Progenitor cell of endocrine pancreas (in vitro differentiated cells): ENCODE measurements around the gene CORO6. TPM values are rescaled to one million over a fixed set of nuclear protein-coding genes. Genes with fewer than 3 reads are reported as not detected.
"Not testable (repeated sequence)": the region's sequence is repeated elsewhere in the genome, so short reads cannot be mapped to it uniquely, and the experiment has no call there.

Experiments
- DNase-seq: peaks from one replicate; pipeline ENCODE4 v3.0.0; 2021; ENCODE audit warnings: low spot score; ENCODE audit not compliant: unreplicated experiment
- H3K27ac Mint-ChIP-seq: 2 replicates; pipeline ENCODE4 v1.8.0; 2021; ENCODE audit warnings: mild to moderate bottlenecking, moderate library complexity, mixed read lengths
- H3K27me3 Mint-ChIP-seq: 2 replicates; pipeline ENCODE4 v1.8.0; 2021; ENCODE audit warnings: mixed read lengths
- H3K36me3 Mint-ChIP-seq: 2 replicates; pipeline ENCODE4 v1.8.0; 2022; ENCODE audit warnings: mixed read lengths; ENCODE audit not compliant: insufficient read depth
- H3K4me1 Mint-ChIP-seq: 2 replicates; pipeline ENCODE4 v1.8.0; 2021; ENCODE audit warnings: low read depth, mixed read lengths
- H3K4me3 Mint-ChIP-seq: 2 replicates; pipeline ENCODE4 v1.8.0; 2021; ENCODE audit warnings: low read depth, mild to moderate bottlenecking, moderate library complexity, mixed read lengths
- H3K9me3 Mint-ChIP-seq: 2 replicates; pipeline ENCODE4 v1.8.0; 2021; ENCODE audit warnings: low read depth, mixed read lengths
- total RNA-seq: library from RNA; stranded (reverse); gene quantifications from 2 replicates; pipeline ENCODE4 v1.2.1, GENCODE V29; 2021
- TF ChIP-seq, protein P1 (sequence below): fragments of 200-600 bp; sonication (generic); IDR thresholded peaks from one replicate; pipeline ENCODE4 v1.5.0; 2021; ENCODE audit warnings: antibody characterized with exemption, mild to moderate bottlenecking; ENCODE audit not compliant: unreplicated experiment

The CORO6 gene
- total RNA-seq, 1 donor from 2014 or later, result not detected

DNA sequence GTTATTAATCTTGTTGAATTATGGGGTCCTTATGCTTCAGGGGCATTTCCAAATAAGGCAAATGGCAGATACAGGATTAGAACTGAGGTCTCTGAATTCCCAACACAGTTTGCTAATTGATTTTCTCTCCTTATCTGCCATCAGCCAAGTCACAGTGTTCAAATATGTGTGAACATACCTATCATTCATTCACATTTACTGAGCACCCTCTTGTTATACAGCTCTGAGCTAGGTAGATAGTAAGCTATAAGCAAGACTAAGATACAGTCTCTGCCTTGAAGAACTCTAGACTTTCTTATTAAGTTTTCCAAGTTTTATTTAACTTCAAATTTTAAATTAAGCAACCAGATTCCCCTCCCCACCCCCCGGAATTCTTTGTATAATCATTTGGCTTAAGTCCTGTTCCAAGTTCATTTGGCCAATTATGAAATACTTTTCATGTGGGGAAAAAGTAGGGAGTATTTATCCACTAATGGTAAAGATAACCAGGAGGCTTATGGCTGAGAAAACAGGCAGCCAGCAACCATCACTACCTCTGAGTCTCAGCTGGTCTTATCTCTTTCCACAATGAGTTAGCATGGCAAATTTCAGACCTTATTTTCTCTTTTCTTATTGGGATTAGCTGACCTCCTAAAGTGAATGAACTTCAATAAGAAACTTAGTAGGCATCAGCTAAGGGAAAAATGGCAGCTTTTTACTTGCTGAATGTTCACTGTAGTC is 31.4 kb upstream of the CORO6 start:
- Mint-ChIP-seq H3K9me3 (no peaks in the 10 kb centered on the region), H3K27ac (no peak overlapping the region)

GRCh38 chr17:29652976-29653375 is 30.3 kb upstream of the CORO6 start:
- TF ChIP-seq, protein P1, sequence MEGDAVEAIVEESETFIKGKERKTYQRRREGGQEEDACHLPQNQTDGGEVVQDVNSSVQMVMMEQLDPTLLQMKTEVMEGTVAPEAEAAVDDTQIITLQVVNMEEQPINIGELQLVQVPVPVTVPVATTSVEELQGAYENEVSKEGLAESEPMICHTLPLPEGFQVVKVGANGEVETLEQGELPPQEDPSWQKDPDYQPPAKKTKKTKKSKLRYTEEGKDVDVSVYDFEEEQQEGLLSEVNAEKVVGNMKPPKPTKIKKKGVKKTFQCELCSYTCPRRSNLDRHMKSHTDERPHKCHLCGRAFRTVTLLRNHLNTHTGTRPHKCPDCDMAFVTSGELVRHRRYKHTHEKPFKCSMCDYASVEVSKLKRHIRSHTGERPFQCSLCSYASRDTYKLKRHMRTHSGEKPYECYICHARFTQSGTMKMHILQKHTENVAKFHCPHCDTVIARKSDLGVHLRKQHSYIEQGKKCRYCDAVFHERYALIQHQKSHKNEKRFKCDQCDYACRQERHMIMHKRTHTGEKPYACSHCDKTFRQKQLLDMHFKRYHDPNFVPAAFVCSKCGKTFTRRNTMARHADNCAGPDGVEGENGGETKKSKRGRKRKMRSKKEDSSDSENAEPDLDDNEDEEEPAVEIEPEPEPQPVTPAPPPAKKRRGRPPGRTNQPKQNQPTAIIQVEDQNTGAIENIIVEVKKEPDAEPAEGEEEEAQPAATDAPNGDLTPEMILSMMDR, result no peak
- Mint-ChIP-seq H3K4me3 (no peak overlapping the region), H3K27me3 (no peaks in the 10 kb centered on the region), H3K27ac (no peak overlapping the region), H3K4me1 (peaks cover 3% of the 10 kb centered on the region), H3K36me3 (peaks cover 6% of the 10 kb centered on the region), H3K9me3 (no peaks in the 10 kb centered on the region)
- no peak for DNase-seq

More for the DNA sequence above, 31.4 kb upstream of the CORO6 start:
- Mint-ChIP-seq H3K4me1 (peaks cover 3% of the 10 kb centered on the region), H3K36me3 (peaks cover 3% of the 10 kb centered on the region), H3K27me3 (no peaks in the 10 kb centered on the region), H3K4me3 (no peak overlapping the region)
- DNase-seq, result no peak
- TF ChIP-seq, protein P1, result no peak

- H3K27ac Mint-ChIP-seq, H3K9me3 Mint-ChIP-seq: not testable (repeated sequence)
These were observed 29.2 kb upstream of the CORO6 start for GRCh38 chr17:29651913-29652312.

DNA sequence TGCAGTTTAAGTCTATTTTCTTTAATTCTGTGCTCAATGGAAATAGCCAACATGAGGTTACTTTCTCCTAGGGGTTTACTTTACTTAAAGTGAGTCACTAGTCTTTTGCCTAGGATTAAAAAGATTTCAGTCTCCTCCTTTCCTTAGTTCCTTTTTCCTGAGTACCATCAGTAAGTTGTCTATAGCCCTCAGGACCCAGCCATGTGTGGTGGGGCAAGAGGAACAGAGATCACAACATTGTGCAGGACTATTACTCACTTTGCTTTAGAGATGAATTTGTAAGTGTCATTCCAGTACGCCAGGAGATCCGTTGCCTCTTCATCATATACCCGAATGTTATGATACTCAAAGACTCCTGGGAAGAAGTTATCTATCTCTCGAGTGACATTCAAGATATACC is 27.7 kb upstream of the CORO6 start:
- no peak overlapping the region for H3K27ac Mint-ChIP-seq
- DNase-seq, result no peak
- H3K36me3 Mint-ChIP-seq, result peaks cover 6% of the 10 kb centered on the region
- TF ChIP-seq, protein P1, result no peak
- H3K27me3 Mint-ChIP-seq, result no peaks in the 10 kb centered on the region
- peaks cover 3% of the 10 kb centered on the region for H3K4me1 Mint-ChIP-seq
- H3K9me3 Mint-ChIP-seq, result no peaks in the 10 kb centered on the region
- H3K4me3 Mint-ChIP-seq, result no peak overlapping the region

More at GRCh38 chr17:29651913-29652312, 29.2 kb upstream of the CORO6 start:
- not testable (repeated sequence) for H3K27me3 Mint-ChIP-seq, H3K4me1 Mint-ChIP-seq, H3K36me3 Mint-ChIP-seq, H3K4me3 Mint-ChIP-seq, DNase-seq

DNA sequence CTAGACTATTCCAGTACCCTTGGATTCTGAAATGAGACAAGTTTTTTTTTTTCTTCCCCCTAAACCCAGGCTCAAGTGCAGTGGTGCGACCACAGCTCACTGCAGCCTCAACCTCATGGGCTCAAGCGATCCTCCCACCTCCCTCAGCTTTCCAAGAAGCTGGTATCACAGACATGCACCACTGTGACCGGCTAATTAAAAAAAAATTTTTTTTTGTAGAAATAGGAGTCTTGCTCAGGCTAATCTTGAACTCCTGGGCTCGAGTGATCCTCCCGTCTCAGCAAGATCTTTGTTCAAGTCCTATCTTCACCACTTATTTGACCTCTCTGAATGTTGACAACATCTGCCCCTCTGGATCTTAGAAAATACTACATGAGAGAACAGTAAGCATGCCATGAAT is 26.6 kb upstream of the CORO6 start:
- H3K4me3 Mint-ChIP-seq, result no peak overlapping the region
- no peak overlapping the region for H3K27ac Mint-ChIP-seq
- peaks cover 3% of the 10 kb centered on the region for H3K4me1 Mint-ChIP-seq
- no peak for DNase-seq
- H3K9me3 Mint-ChIP-seq, result no peaks in the 10 kb centered on the region
- H3K36me3 Mint-ChIP-seq, result peaks cover 6% of the 10 kb centered on the region
- H3K27me3 Mint-ChIP-seq, result no peaks in the 10 kb centered on the region
- TF ChIP-seq, protein P1, result no peak

DNA sequence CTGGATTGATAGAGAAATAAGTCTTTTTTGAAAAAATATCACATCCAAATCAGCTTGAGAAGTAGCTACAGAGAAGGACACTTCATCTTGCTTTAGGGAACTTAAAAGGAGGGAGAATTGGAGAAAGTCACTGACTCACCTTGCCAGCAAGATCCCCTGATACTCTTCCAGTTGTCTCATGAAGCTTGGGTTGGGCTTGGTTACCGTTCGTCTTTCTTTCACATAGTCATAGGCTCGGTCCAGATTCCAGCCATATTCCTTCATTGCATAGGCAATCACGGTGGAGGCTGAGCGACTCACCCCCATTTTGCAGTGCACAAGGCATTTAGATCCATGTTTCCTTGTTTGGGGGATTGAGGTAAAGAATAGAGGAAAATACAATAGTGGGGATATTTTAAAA is 25.3 kb upstream of the CORO6 start:
- Mint-ChIP-seq H3K27me3 (no peaks in the 10 kb centered on the region), H3K36me3 (peaks cover 6% of the 10 kb centered on the region), H3K4me1 (peaks cover under 1% of the 10 kb centered on the region)

More for the DNA sequence above, 25.3 kb upstream of the CORO6 start:
- DNase-seq, result no peak
- TF ChIP-seq, protein P1, result no peak
- Mint-ChIP-seq H3K4me3 (no peak overlapping the region), H3K9me3 (no peaks in the 10 kb centered on the region), H3K27ac (no peak overlapping the region)
